ENCODE data around the gene CEP44.
"Not testable (repeated sequence)": the region's sequence is repeated elsewhere in the genome, so short reads cannot be mapped to it uniquely, and the experiment has no call there.

The CEP44 gene

GRCh38 chr4:174278467-174278866, 5.2 kb upstream of the CEP44 start:
- DNase-seq (ENCODE audit: low spot score), result no peak

- no peak for DNase-seq (ENCODE audit: low spot score)
Measured at GRCh38 chr4:174279433-174280155, 4.1 kb upstream of the CEP44 start.

- DNase-seq (ENCODE audit: low spot score), result no peak
Measured at GRCh38 chr4:174281182-174281737, 2.5 kb upstream of the CEP44 start.

GRCh38 chr4:174281901-174282300, 1.8 kb upstream of the CEP44 start:
- no peak for DNase-seq (ENCODE audit: low spot score)

GRCh38 chr4:174282836-174283506, 740 bp upstream of the CEP44 start:
- DNase-seq (ENCODE audit: low spot score), result peak; percentile 88

- DNase-seq (ENCODE audit: low spot score), result no peak
Measured at GRCh38 chr4:174284487-174284886, 776 bp downstream of the CEP44 start.

GRCh38 chr4:174286870-174287269, 3.2 kb downstream of the CEP44 start:
- no peak for DNase-seq (ENCODE audit: low spot score)

- DNase-seq (ENCODE audit: low spot score), result no peak
Measured at GRCh38 chr4:174292473-174292872, 8.8 kb downstream of the CEP44 start.

- DNase-seq (ENCODE audit: low spot score), result not testable (repeated sequence)
Measured at GRCh38 chr4:174294641-174295040, 10.9 kb downstream of the CEP44 start.

GRCh38 chr4:174295142-174295541, 11.4 kb downstream of the CEP44 start:
- DNase-seq (ENCODE audit: low spot score), result not testable (repeated sequence)

- DNase-seq (ENCODE audit: low spot score), result no peak
Measured at GRCh38 chr4:174303687-174304086, 20.0 kb downstream of the CEP44 start.

- no peak for DNase-seq (ENCODE audit: low spot score)
Measured at GRCh38 chr4:174304664-174305063, 21.0 kb downstream of the CEP44 start.

- DNase-seq (ENCODE audit: low spot score), result no peak
Measured at GRCh38 chr4:174305961-174306360, 22.2 kb downstream of the CEP44 start.

- DNase-seq (ENCODE audit: low spot score), result no peak
Measured at GRCh38 chr4:174307694-174308093, 24.0 kb downstream of the CEP44 start.

GRCh38 chr4:174312993-174313392, 29.3 kb downstream of the CEP44 start:
- DNase-seq (ENCODE audit: low spot score), result no peak

- no peak for DNase-seq (ENCODE audit: low spot score)
Measured at GRCh38 chr4:174314274-174314673, 30.6 kb downstream of the CEP44 start.

- DNase-seq (ENCODE audit: low spot score), result peak; percentile 9
Measured at GRCh38 chr4:174314770-174315169, 31.1 kb downstream of the CEP44 start.

GRCh38 chr4:174316546-174316945, 32.8 kb downstream of the CEP44 start:
- no peak for DNase-seq (ENCODE audit: low spot score)

- DNase-seq (ENCODE audit: low spot score), result no peak
Measured at GRCh38 chr4:174316954-174317353, 33.2 kb downstream of the CEP44 start.

GRCh38 chr4:174317531-174317930, 33.8 kb downstream of the CEP44 start:
- DNase-seq (ENCODE audit: low spot score), result no peak

- DNase-seq (ENCODE audit: low spot score), result no peak
Measured at GRCh38 chr4:174318829-174319764, 35.4 kb downstream of the CEP44 start.

- no peak for DNase-seq (ENCODE audit: low spot score)
Measured at GRCh38 chr4:174320494-174321199, 36.9 kb downstream of the CEP44 start.
